Hepatocyte (in vitro differentiated cells): ENCODE results near the gene PAM.

Source experiments
- EZH2 ChIP-seq: fragments of 200-600 bp; sonication (generic); IDR thresholded peaks from 2 replicates; pipeline ENCODE4 v1.6.1; 2016; ENCODE audit warnings: antibody characterized with exemption, mild to moderate bottlenecking, borderline replicate concordance
- TF ChIP-seq, protein P1 (sequence below): fragments of 200-600 bp; sonication (generic); IDR thresholded peaks from 2 replicates; pipeline ENCODE4 v1.5.1; 2016; ENCODE audit warnings: antibody characterized with exemption, mild to moderate bottlenecking; ENCODE audit not compliant: poor library complexity

DNA sequence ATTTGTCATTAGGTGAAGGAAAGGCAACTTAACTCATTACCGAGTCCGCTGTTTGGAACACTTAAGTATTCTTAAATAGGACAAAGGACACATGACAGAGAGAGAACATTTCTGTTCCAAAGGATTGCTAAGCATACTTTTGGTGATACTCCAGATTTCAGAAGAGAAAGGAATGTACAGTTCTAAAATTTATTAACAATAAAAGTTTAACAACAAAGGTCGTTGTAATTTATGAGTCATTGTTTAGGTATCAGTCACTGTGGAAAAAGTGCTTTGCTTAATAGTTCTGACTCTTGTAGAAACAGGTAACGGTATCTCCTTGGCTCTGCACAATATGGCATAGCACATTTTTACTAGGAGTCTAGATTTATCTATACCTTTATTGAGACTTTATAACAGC lies 36.3 kb upstream of the PAM start:
- TF ChIP-seq, protein P1, sequence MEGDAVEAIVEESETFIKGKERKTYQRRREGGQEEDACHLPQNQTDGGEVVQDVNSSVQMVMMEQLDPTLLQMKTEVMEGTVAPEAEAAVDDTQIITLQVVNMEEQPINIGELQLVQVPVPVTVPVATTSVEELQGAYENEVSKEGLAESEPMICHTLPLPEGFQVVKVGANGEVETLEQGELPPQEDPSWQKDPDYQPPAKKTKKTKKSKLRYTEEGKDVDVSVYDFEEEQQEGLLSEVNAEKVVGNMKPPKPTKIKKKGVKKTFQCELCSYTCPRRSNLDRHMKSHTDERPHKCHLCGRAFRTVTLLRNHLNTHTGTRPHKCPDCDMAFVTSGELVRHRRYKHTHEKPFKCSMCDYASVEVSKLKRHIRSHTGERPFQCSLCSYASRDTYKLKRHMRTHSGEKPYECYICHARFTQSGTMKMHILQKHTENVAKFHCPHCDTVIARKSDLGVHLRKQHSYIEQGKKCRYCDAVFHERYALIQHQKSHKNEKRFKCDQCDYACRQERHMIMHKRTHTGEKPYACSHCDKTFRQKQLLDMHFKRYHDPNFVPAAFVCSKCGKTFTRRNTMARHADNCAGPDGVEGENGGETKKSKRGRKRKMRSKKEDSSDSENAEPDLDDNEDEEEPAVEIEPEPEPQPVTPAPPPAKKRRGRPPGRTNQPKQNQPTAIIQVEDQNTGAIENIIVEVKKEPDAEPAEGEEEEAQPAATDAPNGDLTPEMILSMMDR: no peak
- TF ChIP-seq EZH2: no peak
